Mesendoderm (in vitro differentiated cells): ENCODE results near the gene MDN1. TPM values are rescaled to one million over a fixed set of nuclear protein-coding genes. Genes with fewer than 3 reads are reported as not detected.

Source experiments
- DNase-seq: peaks from one replicate; pipeline ENCODE4 v3.0.0; 2013
- H2AK5ac ChIP-seq: 2 replicates; pipeline ENCODE4 v1.6.1; 2013; ENCODE audit warnings: low read length, inconsistent platforms
- H2BK120ac ChIP-seq: 2 replicates; pipeline ENCODE4 v1.6.1; 2013; ENCODE audit warnings: low read depth, mild to moderate bottlenecking, low read length, moderate library complexity, mixed read lengths
- H2BK15ac ChIP-seq: replicated peaks from 2 replicates; pipeline ENCODE4 v1.6.1; 2013; ENCODE audit warnings: low read depth, mild to moderate bottlenecking, moderate library complexity
- H2BK5ac ChIP-seq: 2 replicates; pipeline ENCODE4 v1.6.1; 2013; ENCODE audit warnings: low read length, inconsistent platforms
- H3K18ac ChIP-seq: 2 replicates; pipeline ENCODE4 v1.6.1; 2013; ENCODE audit warnings: mild to moderate bottlenecking, low read length, mixed read lengths
- H3K23ac ChIP-seq: one replicate; pipeline ENCODE4 v1.6.1; 2013; ENCODE audit warnings: low read length
- H3K27ac ChIP-seq: 2 replicates; pipeline ENCODE4 v1.5.1; 2013; ENCODE audit warnings: low read depth, mild to moderate bottlenecking, inconsistent platforms, low read length, moderate library complexity
- H3K27me3 ChIP-seq: 2 replicates; pipeline ENCODE4 v1.6.1; 2013; ENCODE audit warnings: low read length, control low read depth, mild to moderate bottlenecking, inconsistent platforms; ENCODE audit not compliant: insufficient read depth, poor library complexity
- H3K36me3 ChIP-seq: 2 replicates; pipeline ENCODE4 v1.6.1; 2013; ENCODE audit warnings: low read length, inconsistent platforms; ENCODE audit not compliant: control insufficient read depth, insufficient read depth
- H3K4ac ChIP-seq: one replicate; pipeline ENCODE4 v1.6.1; 2013; ENCODE audit warnings: low read depth, mild to moderate bottlenecking, low read length, moderate library complexity
- H3K4me1 ChIP-seq: 2 replicates; pipeline ENCODE4 v1.6.1; 2013; ENCODE audit warnings: low read depth, low read length, inconsistent platforms; ENCODE audit not compliant: control insufficient read depth
- H3K4me2 ChIP-seq: 2 replicates; pipeline ENCODE4 v1.6.1; 2013; ENCODE audit warnings: low read length
- H3K4me3 ChIP-seq: 2 replicates; pipeline ENCODE4 v1.5.1; 2013; ENCODE audit warnings: mild to moderate bottlenecking, low read length
- H3K56ac ChIP-seq: one replicate; pipeline ENCODE4 v1.6.1; 2013; ENCODE audit warnings: low read length
- H3K79me1 ChIP-seq: 2 replicates; pipeline ENCODE4 v1.6.1; 2013; ENCODE audit warnings: low read length, inconsistent platforms
- H3K79me2 ChIP-seq: 2 replicates; pipeline ENCODE4 v1.6.1; 2013; ENCODE audit warnings: mild to moderate bottlenecking, low read length; ENCODE audit not compliant: control insufficient read depth, insufficient read depth
- H3K9ac ChIP-seq: 2 replicates; pipeline ENCODE4 v1.6.1; 2013; ENCODE audit warnings: low read length, inconsistent platforms
- H4K5ac ChIP-seq: one replicate; pipeline ENCODE4 v1.6.1; 2013; ENCODE audit warnings: low read length
- H4K8ac ChIP-seq: one replicate; pipeline ENCODE4 v1.6.1; 2013; ENCODE audit warnings: low read depth, mild to moderate bottlenecking, control low read depth, low read length, moderate library complexity
- WGBS: extraction: QIAGEN DNeasy Blood & Tissue Kit; methylation state at CpG from one replicate; pipeline ENCODE4 v1.1.7; 2013; ENCODE audit warnings: low lambda C conversion rate, missing lambda C conversion rate; ENCODE audit not compliant: insufficient coverage; ENCODE audit errors: extremely low coverage; 5-methylcytosine and 5-hydroxymethylcytosine counted together
- small RNA-seq: library from polyadenylated mRNA; stranded (forward); fragments of <200 nt; extraction: miRNeasy Mini kit (QIAGEN cat#:217004); gene quantifications from one replicate; pipeline ENCODE3, GENCODE V24; 2013; ENCODE audit not compliant: insufficient read depth

The MDN1 gene

DNA sequence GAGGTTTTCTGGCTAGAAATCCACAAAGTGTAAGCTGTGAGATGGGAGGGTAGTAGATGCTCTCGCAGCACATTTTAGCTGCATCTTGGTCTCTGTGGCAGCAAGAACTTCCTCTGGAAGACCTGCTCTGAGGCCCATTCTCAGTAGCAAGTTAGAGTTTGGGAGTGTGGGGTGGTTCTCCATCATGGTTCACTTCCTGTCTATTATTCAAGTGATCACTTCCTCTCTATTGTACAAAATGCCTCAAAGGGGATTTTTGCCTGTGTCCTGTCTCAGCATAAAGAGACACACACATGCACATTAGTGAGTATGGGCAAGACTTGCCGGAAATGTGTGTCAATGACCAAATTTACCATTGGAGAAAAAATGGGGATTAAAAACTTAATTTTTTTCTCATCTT lies 223.5 kb downstream of the MDN1 start:
- no peak overlapping the region for H3K9ac ChIP-seq
- H2BK120ac ChIP-seq = no peak overlapping the region
- H3K79me2 ChIP-seq = no peaks in the 10 kb centered on the region
- no CpG with 5 or more reads among the region's 2 CpGs for WGBS
- no peak overlapping the region for H3K4ac ChIP-seq
- no peak overlapping the region for H2BK15ac ChIP-seq
- H3K4me1 ChIP-seq = peaks cover 6% of the 10 kb centered on the region
- H2BK5ac ChIP-seq = no peak overlapping the region
- H3K27me3 ChIP-seq = no peaks in the 10 kb centered on the region
- no peak overlapping the region for H4K5ac ChIP-seq
- H3K4me2 ChIP-seq = no peak overlapping the region
- no peaks in the 10 kb centered on the region for H3K79me1 ChIP-seq
- no peak overlapping the region for H3K23ac ChIP-seq
- no peak overlapping the region for H3K18ac ChIP-seq
- H2AK5ac ChIP-seq = peak overlapping the region; percentile 30
- no peaks in the 10 kb centered on the region for H3K36me3 ChIP-seq
- H3K27ac ChIP-seq = no peak overlapping the region
- H3K4me3 ChIP-seq = no peak overlapping the region
- DNase-seq = no peak
- no peak overlapping the region for H4K8ac ChIP-seq
- no peak overlapping the region for H3K56ac ChIP-seq

Small RNA genes within 50 kb of the gene (small RNA-seq; reads per million reads assigned to genes)
- gene DNAJC19P6 (not detected), gene RF00019 (not detected)
